ENCODE results near the gene KLF13. TPM values are rescaled to one million over a fixed set of nuclear protein-coding genes. Genes with fewer than 3 reads are reported as not detected.

Gene KLF13
- polyA plus RNA-seq, 1 donor (not counting 4 experiments of a cell fraction or from before 2014, with no cell fraction given): 66.7 TPM

DNA sequence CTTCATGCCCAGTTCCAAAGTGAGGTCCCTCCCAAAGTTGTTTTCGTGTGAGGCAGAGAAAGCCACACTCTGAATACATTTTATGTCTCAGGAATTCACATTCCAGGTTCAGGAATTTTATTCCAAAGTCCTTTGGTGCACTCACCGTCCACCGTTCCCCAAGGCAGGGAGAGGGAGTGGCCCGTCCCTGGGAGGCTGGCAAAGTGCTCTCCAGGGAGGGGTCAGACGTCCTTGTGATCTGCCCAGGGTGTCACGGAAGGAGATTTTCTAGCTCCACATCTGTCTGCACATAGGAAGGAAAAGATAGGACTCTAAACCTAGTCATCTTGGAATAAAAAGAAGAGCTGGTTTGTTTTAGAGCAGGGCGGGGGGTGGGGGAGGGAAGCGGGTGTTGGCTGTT, 47.9 kb downstream of the KLF13 start:
- TF ChIP-seq, protein P1, sequence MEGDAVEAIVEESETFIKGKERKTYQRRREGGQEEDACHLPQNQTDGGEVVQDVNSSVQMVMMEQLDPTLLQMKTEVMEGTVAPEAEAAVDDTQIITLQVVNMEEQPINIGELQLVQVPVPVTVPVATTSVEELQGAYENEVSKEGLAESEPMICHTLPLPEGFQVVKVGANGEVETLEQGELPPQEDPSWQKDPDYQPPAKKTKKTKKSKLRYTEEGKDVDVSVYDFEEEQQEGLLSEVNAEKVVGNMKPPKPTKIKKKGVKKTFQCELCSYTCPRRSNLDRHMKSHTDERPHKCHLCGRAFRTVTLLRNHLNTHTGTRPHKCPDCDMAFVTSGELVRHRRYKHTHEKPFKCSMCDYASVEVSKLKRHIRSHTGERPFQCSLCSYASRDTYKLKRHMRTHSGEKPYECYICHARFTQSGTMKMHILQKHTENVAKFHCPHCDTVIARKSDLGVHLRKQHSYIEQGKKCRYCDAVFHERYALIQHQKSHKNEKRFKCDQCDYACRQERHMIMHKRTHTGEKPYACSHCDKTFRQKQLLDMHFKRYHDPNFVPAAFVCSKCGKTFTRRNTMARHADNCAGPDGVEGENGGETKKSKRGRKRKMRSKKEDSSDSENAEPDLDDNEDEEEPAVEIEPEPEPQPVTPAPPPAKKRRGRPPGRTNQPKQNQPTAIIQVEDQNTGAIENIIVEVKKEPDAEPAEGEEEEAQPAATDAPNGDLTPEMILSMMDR (optimal IDR thresholded peaks at IDR 0.05 in 1 of 3, IDR thresholded peaks at IDR 0.05 in 1 of 3, conservative IDR thresholded peaks at IDR 0.05 in 1 of 3; ENCODE audit: extremely low read depth in 1 of 3, insufficient read depth in 2 of 3, low read length in 3 of 3): no peak
- TF ChIP-seq EZH2 (IDR thresholded peaks at IDR 0.05; ENCODE audit: low read length): no peak
- Histone ChIP-seq H3K9me1 (ENCODE audit: control insufficient read depth, extremely low read depth, insufficient read depth, low read length) (peaks cover 7% of the 10 kb centered on the region), H4K20me1 (ENCODE audit: control insufficient read depth, extremely low read depth, insufficient read depth, low read length) (peaks cover 2% of the 10 kb centered on the region), H3K9ac (ENCODE audit: control insufficient read depth, extremely low read depth, insufficient read depth, low read length) (no peak overlapping the region), H3K4me2 (ENCODE audit: control insufficient read depth, extremely low read depth, insufficient read depth, low read depth, low read length) (no peak overlapping the region), H2AFZ (ENCODE audit: control insufficient read depth, low read length) (no peak overlapping the region), H3K27me3 (ENCODE audit: control insufficient read depth, extremely low read depth, insufficient read depth, low read length) (no peaks in the 10 kb centered on the region), H3K9me3 (ENCODE audit: control insufficient read depth, low read depth, low read length) (no peaks in the 10 kb centered on the region), H3K27ac (ENCODE audit: control insufficient read depth, insufficient read depth, low read length) (no peak overlapping the region), H3K79me2 (ENCODE audit: control insufficient read depth, insufficient read depth, low read length) (peaks cover 55% of the 10 kb centered on the region), H3K36me3 (ENCODE audit: control insufficient read depth in 2 of 2, extremely low read depth in 1 of 2, insufficient read depth in 2 of 2, low read length in 2 of 2) (peaks cover 12 to 20% of the 10 kb centered on the region in 2 experiments), H3K4me3 (ENCODE audit: control insufficient read depth in 2 of 3, extremely low read depth in 1 of 3, insufficient read depth in 2 of 3, low read depth in 1 of 3, low read length in 3 of 3) (no peak overlapping the region), H3K4me1 (ENCODE audit: control insufficient read depth, extremely low read depth, insufficient read depth, low read length) (peaks cover 42% of the 10 kb centered on the region)
- DNase-seq (ENCODE audit: low read depth, low spot score): no peak
- no peak for FAIRE-seq
- dilution Hi-C loops (cut with MboI; ENCODE audit: extremely low pct_ligation_motif_present, low sequenced_read_pairs): no loop called here

DNA sequence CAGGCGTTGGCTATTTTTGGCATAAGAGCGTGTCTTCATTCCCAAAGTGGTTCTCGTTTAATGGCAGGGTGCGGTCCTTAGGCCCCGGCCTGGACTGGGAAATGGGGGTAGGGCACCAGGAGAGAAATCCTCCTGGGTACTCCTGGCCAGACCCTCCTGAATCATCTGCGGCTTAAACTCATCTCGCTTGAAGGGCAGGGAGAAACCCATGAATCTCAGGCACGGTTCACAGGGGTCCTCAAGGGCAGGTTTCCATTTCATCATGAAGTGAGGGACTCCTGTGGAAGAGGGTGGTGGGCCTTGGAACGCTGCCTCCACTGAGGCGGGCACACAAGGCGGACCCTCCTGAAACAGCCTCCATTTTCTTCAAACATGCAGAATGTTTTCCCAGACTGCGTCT, 48.4 kb downstream of the KLF13 start:
- Histone ChIP-seq H2AFZ (ENCODE audit: control insufficient read depth, low read length) (no peak overlapping the region), H3K27me3 (ENCODE audit: control insufficient read depth, extremely low read depth, insufficient read depth, low read length) (no peaks in the 10 kb centered on the region), H3K9me1 (ENCODE audit: control insufficient read depth, extremely low read depth, insufficient read depth, low read length) (peaks cover 7% of the 10 kb centered on the region), H3K9me3 (ENCODE audit: control insufficient read depth, low read depth, low read length) (no peaks in the 10 kb centered on the region), H4K20me1 (ENCODE audit: control insufficient read depth, extremely low read depth, insufficient read depth, low read length) (peaks cover 2% of the 10 kb centered on the region), H3K79me2 (ENCODE audit: control insufficient read depth, insufficient read depth, low read length) (peaks cover 50% of the 10 kb centered on the region), H3K4me1 (ENCODE audit: control insufficient read depth, extremely low read depth, insufficient read depth, low read length) (peaks cover 37% of the 10 kb centered on the region), H3K4me3 (ENCODE audit: control insufficient read depth in 2 of 3, extremely low read depth in 1 of 3, insufficient read depth in 2 of 3, low read depth in 1 of 3, low read length in 3 of 3) (no peak overlapping the region), H3K27ac (ENCODE audit: control insufficient read depth, insufficient read depth, low read length) (no peak overlapping the region), H3K36me3 (ENCODE audit: control insufficient read depth in 2 of 2, extremely low read depth in 1 of 2, insufficient read depth in 2 of 2, low read length in 2 of 2) (peaks cover 14 to 24% of the 10 kb centered on the region in 2 experiments), H3K4me2 (ENCODE audit: control insufficient read depth, extremely low read depth, insufficient read depth, low read depth, low read length) (no peak overlapping the region), H3K9ac (ENCODE audit: control insufficient read depth, extremely low read depth, insufficient read depth, low read length) (no peak overlapping the region)
- TF ChIP-seq, protein P1 (optimal IDR thresholded peaks at IDR 0.05 in 1 of 3, IDR thresholded peaks at IDR 0.05 in 1 of 3, conservative IDR thresholded peaks at IDR 0.05 in 1 of 3; ENCODE audit: extremely low read depth in 1 of 3, insufficient read depth in 2 of 3, low read length in 3 of 3): no peak
- no peak for TF ChIP-seq EZH2 (IDR thresholded peaks at IDR 0.05; ENCODE audit: low read length)
- FAIRE-seq: no peak
- dilution Hi-C loops (cut with MboI; ENCODE audit: extremely low pct_ligation_motif_present, low sequenced_read_pairs): no loop called here
- no peak for DNase-seq (ENCODE audit: low read depth, low spot score)
